ENCODE results near the gene CDX1.

The CDX1 gene

GRCh38 chr5:150152636-150153462, 13.7 kb upstream of the CDX1 start:
- H2BK15ac ChIP-seq (ENCODE audit: low read length), result no peak overlapping the region
- H3K14ac ChIP-seq (ENCODE audit: low read length), result peak overlapping the region; percentile 72
- no peak overlapping the region for H4K8ac ChIP-seq (ENCODE audit: low read depth, low read length)
- peak overlapping the region; percentile 39 for H3K18ac ChIP-seq (ENCODE audit: low read length)
- no peak overlapping the region for H3K27ac ChIP-seq (replicated peaks; ENCODE audit: low read length)
- no peak overlapping the region for H3K23ac ChIP-seq (ENCODE audit: low read depth, low read length, poor library complexity)
- H4K91ac ChIP-seq (ENCODE audit: low read depth, low read length, poor library complexity), result no peak overlapping the region
- peak overlapping the region; percentile 54 for H3K9ac ChIP-seq (ENCODE audit: low read depth, low read length, poor library complexity)
- no peak overlapping the region for H2AFZ ChIP-seq (ENCODE audit: low read length)
- WGBS, 2 donors (ENCODE audit: extremely low coverage in 2 of 2, insufficient read length in 2 of 2, insufficient replicate concordance in 1 of 2), result no CpG with 5 or more reads among the region's 12 CpGs
- no peak overlapping the region for H3K4me3 ChIP-seq (ENCODE audit: low read length in 2 of 2)
- peak overlapping the region; percentile 15 for H2BK5ac ChIP-seq (ENCODE audit: low read length)
- no peaks in the 10 kb centered on the region for H3K79me1 ChIP-seq (ENCODE audit: low read depth, low read length)
- no peak overlapping the region for H3K4ac ChIP-seq (ENCODE audit: low read length)
- peaks cover 21 to 29% of the 10 kb centered on the region in 2 donors for H3K4me1 ChIP-seq (ENCODE audit: control insufficient read depth in 2 of 2, insufficient read depth in 1 of 2, low read depth in 1 of 2, low read length in 2 of 2)
- H3K27me3 ChIP-seq (ENCODE audit: control insufficient read depth in 3 of 3, insufficient read depth in 3 of 3, low read depth in 1 of 3, low read length in 3 of 3), result no peaks in the 10 kb centered on the region
- peak overlapping the region; percentile 51 for H2BK12ac ChIP-seq (ENCODE audit: low read length)
- peak overlapping the region; percentile 51 for H2AK5ac ChIP-seq (ENCODE audit: low read depth, low read length)
- no peak for DNase-seq (ENCODE audit: low spot score)
- no peak overlapping the region for H3K4me2 ChIP-seq (ENCODE audit: insufficient read depth, low read length, poor library complexity, severe bottlenecking)
- H2BK120ac ChIP-seq (ENCODE audit: low read depth, low read length), result no peak overlapping the region
- H3K9me3 ChIP-seq (replicated peaks in 1 of 2; ENCODE audit: control insufficient read depth in 2 of 2, insufficient read depth in 1 of 2, low read depth in 1 of 2, low read length in 2 of 2), result no peaks in the 10 kb centered on the region
- no peaks in the 10 kb centered on the region for H3K36me3 ChIP-seq (replicated peaks in 1 of 2; ENCODE audit: control insufficient read depth in 2 of 2, insufficient read depth in 2 of 2, low read length in 2 of 2)

DNA sequence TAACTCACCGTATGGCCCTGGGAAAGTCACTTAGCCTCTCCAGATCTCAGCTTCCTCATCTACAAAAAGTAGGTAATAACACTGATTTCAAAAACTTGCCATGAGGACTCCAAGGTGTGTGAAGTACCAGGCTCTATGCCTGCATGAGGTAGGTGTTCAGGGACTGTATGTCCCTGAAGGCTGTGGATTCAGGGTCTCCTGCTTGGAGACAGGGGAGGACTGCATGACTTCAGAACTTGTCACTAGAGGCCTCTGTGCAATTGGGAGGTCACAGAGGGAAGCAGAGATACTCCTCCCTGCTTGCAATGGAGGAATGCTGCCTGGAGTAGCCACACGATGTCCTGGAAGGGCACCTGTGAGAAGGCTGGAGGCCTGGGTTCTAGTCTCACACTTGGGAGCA, 13.1 kb upstream of the CDX1 start:
- WGBS, 2 donors (ENCODE audit: extremely low coverage in 2 of 2, insufficient read length in 2 of 2, insufficient replicate concordance in 1 of 2), result no CpG with 5 or more reads among the region's 2 CpGs
- no peak overlapping the region for H3K4me3 ChIP-seq (ENCODE audit: low read length in 2 of 2)
- no peak for DNase-seq (ENCODE audit: low spot score)

GRCh38 chr5:150153957-150154617, 12.5 kb upstream of the CDX1 start:
- peaks cover 31% of the 10 kb centered on the region in 2 donors for H3K4me1 ChIP-seq (ENCODE audit: control insufficient read depth in 2 of 2, insufficient read depth in 1 of 2, low read depth in 1 of 2, low read length in 2 of 2)
- peak overlapping the region; percentile 53 for H2BK120ac ChIP-seq (ENCODE audit: low read depth, low read length)
- no CpG with 5 or more reads among the region's 9 CpGs for whole genome bisulfite sequencing, 2 donors (ENCODE audit: extremely low coverage in 2 of 2, insufficient read length in 2 of 2, insufficient replicate concordance in 1 of 2)

More for the DNA sequence above, 13.1 kb upstream of the CDX1 start:
- H3K27me3 ChIP-seq (ENCODE audit: control insufficient read depth in 3 of 3, insufficient read depth in 3 of 3, low read depth in 1 of 3, low read length in 3 of 3), result no peaks in the 10 kb centered on the region
- peak overlapping the region; percentile 58 for H3K18ac ChIP-seq (ENCODE audit: low read length)
- no peak overlapping the region for H3K4ac ChIP-seq (ENCODE audit: low read length)
- H4K91ac ChIP-seq (ENCODE audit: low read depth, low read length, poor library complexity), result no peak overlapping the region
- no peak overlapping the region for H2AFZ ChIP-seq (ENCODE audit: low read length)
- no peak overlapping the region for H3K9ac ChIP-seq (ENCODE audit: low read depth, low read length, poor library complexity)
- H3K79me1 ChIP-seq (ENCODE audit: low read depth, low read length), result no peaks in the 10 kb centered on the region
- H3K23ac ChIP-seq (ENCODE audit: low read depth, low read length, poor library complexity), result no peak overlapping the region
- no peak overlapping the region for H4K8ac ChIP-seq (ENCODE audit: low read depth, low read length)
- H3K27ac ChIP-seq (replicated peaks; ENCODE audit: low read length), result no peak overlapping the region
- no peak overlapping the region for H2BK120ac ChIP-seq (ENCODE audit: low read depth, low read length)
- H3K4me2 ChIP-seq (ENCODE audit: insufficient read depth, low read length, poor library complexity, severe bottlenecking), result no peak overlapping the region
- H2BK15ac ChIP-seq (ENCODE audit: low read length), result no peak overlapping the region
- no peak overlapping the region for H2BK12ac ChIP-seq (ENCODE audit: low read length)
- no peaks in the 10 kb centered on the region for H3K9me3 ChIP-seq (replicated peaks in 1 of 2; ENCODE audit: control insufficient read depth in 2 of 2, insufficient read depth in 1 of 2, low read depth in 1 of 2, low read length in 2 of 2)
- H2AK5ac ChIP-seq (ENCODE audit: low read depth, low read length), result no peak overlapping the region
- peaks cover 28 to 31% of the 10 kb centered on the region in 2 donors for H3K4me1 ChIP-seq (ENCODE audit: control insufficient read depth in 2 of 2, insufficient read depth in 1 of 2, low read depth in 1 of 2, low read length in 2 of 2)
- no peak overlapping the region for H3K14ac ChIP-seq (ENCODE audit: low read length)
- no peaks in the 10 kb centered on the region for H3K36me3 ChIP-seq (replicated peaks in 1 of 2; ENCODE audit: control insufficient read depth in 2 of 2, insufficient read depth in 2 of 2, low read length in 2 of 2)
- H2BK5ac ChIP-seq (ENCODE audit: low read length), result peak overlapping the region; percentile 15

GRCh38 chr5:150154618-150155128, 11.9 kb upstream of the CDX1 start:
- peak overlapping the region; percentile 53 for H2BK120ac ChIP-seq (ENCODE audit: low read depth, low read length)
- no peak for DNase-seq (ENCODE audit: low spot score)
- peak overlapping the region; percentile 77 for H2BK5ac ChIP-seq (ENCODE audit: low read length)
- H3K79me1 ChIP-seq (ENCODE audit: low read depth, low read length), result no peaks in the 10 kb centered on the region
- peak overlapping the region; percentile 29 to 46 for H3K4me3 ChIP-seq (ENCODE audit: low read length in 2 of 2)
- no peak overlapping the region for H4K8ac ChIP-seq (ENCODE audit: low read depth, low read length)
- no peak overlapping the region for H3K23ac ChIP-seq (ENCODE audit: low read depth, low read length, poor library complexity)
- H2AFZ ChIP-seq (ENCODE audit: low read length), result peak overlapping the region; percentile 14
- no peak overlapping the region for H4K91ac ChIP-seq (ENCODE audit: low read depth, low read length, poor library complexity)
- H2BK12ac ChIP-seq (ENCODE audit: low read length), result peak overlapping the region; percentile 7
- no peaks in the 10 kb centered on the region for H3K9me3 ChIP-seq (replicated peaks in 1 of 2; ENCODE audit: control insufficient read depth in 2 of 2, insufficient read depth in 1 of 2, low read depth in 1 of 2, low read length in 2 of 2)
- no CpG with 5 or more reads among the region's 7 CpGs for WGBS, 2 donors (ENCODE audit: extremely low coverage in 2 of 2, insufficient read length in 2 of 2, insufficient replicate concordance in 1 of 2)
- H3K9ac ChIP-seq (ENCODE audit: low read depth, low read length, poor library complexity), result peak overlapping the region; percentile 56
- peak overlapping the region; percentile 21 for H3K4me2 ChIP-seq (ENCODE audit: insufficient read depth, low read length, poor library complexity, severe bottlenecking)
- H2AK5ac ChIP-seq (ENCODE audit: low read depth, low read length), result peak overlapping the region; percentile 93
- peak overlapping the region; percentile 42 for H3K14ac ChIP-seq (ENCODE audit: low read length)
- H3K4ac ChIP-seq (ENCODE audit: low read length), result peak overlapping the region; percentile 30
- H3K4me1 ChIP-seq (ENCODE audit: control insufficient read depth in 2 of 2, insufficient read depth in 1 of 2, low read depth in 1 of 2, low read length in 2 of 2), result peaks cover 31% of the 10 kb centered on the region in 2 donors
- H3K27ac ChIP-seq (replicated peaks; ENCODE audit: low read length), result peak overlapping the region; percentile 39
- no peaks in the 10 kb centered on the region for H3K27me3 ChIP-seq (ENCODE audit: control insufficient read depth in 3 of 3, insufficient read depth in 3 of 3, low read depth in 1 of 3, low read length in 3 of 3)
- H3K18ac ChIP-seq (ENCODE audit: low read length), result peak overlapping the region; percentile 84
- no peaks in the 10 kb centered on the region for H3K36me3 ChIP-seq (replicated peaks in 1 of 2; ENCODE audit: control insufficient read depth in 2 of 2, insufficient read depth in 2 of 2, low read length in 2 of 2)
- H2BK15ac ChIP-seq (ENCODE audit: low read length), result peak overlapping the region; percentile 53

More at GRCh38 chr5:150153957-150154617, 12.5 kb upstream of the CDX1 start:
- no peaks in the 10 kb centered on the region for H3K36me3 ChIP-seq (replicated peaks in 1 of 2; ENCODE audit: control insufficient read depth in 2 of 2, insufficient read depth in 2 of 2, low read length in 2 of 2)
- no peak overlapping the region for H3K23ac ChIP-seq (ENCODE audit: low read depth, low read length, poor library complexity)
- H3K27me3 ChIP-seq (ENCODE audit: control insufficient read depth in 3 of 3, insufficient read depth in 3 of 3, low read depth in 1 of 3, low read length in 3 of 3), result no peaks in the 10 kb centered on the region
- no peak overlapping the region for H3K4ac ChIP-seq (ENCODE audit: low read length)
- H3K14ac ChIP-seq (ENCODE audit: low read length), result no peak overlapping the region
- H2AFZ ChIP-seq (ENCODE audit: low read length), result peak overlapping the region; percentile 14
- peak overlapping the region; percentile 39 for H3K27ac ChIP-seq (replicated peaks; ENCODE audit: low read length)
- H3K9ac ChIP-seq (ENCODE audit: low read depth, low read length, poor library complexity), result no peak overlapping the region
- peak overlapping the region; percentile 7 for H2BK12ac ChIP-seq (ENCODE audit: low read length)
- peak overlapping the region; percentile 77 for H2BK5ac ChIP-seq (ENCODE audit: low read length)
- no peak overlapping the region for H4K8ac ChIP-seq (ENCODE audit: low read depth, low read length)
- DNase-seq (ENCODE audit: low spot score), result no peak
- H4K91ac ChIP-seq (ENCODE audit: low read depth, low read length, poor library complexity), result no peak overlapping the region
- H3K9me3 ChIP-seq (replicated peaks in 1 of 2; ENCODE audit: control insufficient read depth in 2 of 2, insufficient read depth in 1 of 2, low read depth in 1 of 2, low read length in 2 of 2), result no peaks in the 10 kb centered on the region
- H3K4me2 ChIP-seq (ENCODE audit: insufficient read depth, low read length, poor library complexity, severe bottlenecking), result no peak overlapping the region
- no peak overlapping the region for H3K4me3 ChIP-seq (ENCODE audit: low read length in 2 of 2)
- H2AK5ac ChIP-seq (ENCODE audit: low read depth, low read length), result peak overlapping the region; percentile 43
- H2BK15ac ChIP-seq (ENCODE audit: low read length), result peak overlapping the region; percentile 53
- peak overlapping the region; percentile 66 for H3K18ac ChIP-seq (ENCODE audit: low read length)
- H3K79me1 ChIP-seq (ENCODE audit: low read depth, low read length), result no peaks in the 10 kb centered on the region
